GM18861 (cell line): ENCODE measurements around the gene DHRS4L2.
A peak's percentile ranks its signal among the peaks of the same experiment; 100 is the strongest.
"Not testable (repeated sequence)": the region's sequence is repeated elsewhere in the genome, so short reads cannot be mapped to it uniquely, and the experiment has no call there.

Experiments used
- ATAC-seq: cut with Tn5 transposase; IDR thresholded peaks from one replicate; pipeline ENCODE4 v1.9.1; 2021; ENCODE audit not compliant: unreplicated experiment

DHRS4L2 gene

DNA sequence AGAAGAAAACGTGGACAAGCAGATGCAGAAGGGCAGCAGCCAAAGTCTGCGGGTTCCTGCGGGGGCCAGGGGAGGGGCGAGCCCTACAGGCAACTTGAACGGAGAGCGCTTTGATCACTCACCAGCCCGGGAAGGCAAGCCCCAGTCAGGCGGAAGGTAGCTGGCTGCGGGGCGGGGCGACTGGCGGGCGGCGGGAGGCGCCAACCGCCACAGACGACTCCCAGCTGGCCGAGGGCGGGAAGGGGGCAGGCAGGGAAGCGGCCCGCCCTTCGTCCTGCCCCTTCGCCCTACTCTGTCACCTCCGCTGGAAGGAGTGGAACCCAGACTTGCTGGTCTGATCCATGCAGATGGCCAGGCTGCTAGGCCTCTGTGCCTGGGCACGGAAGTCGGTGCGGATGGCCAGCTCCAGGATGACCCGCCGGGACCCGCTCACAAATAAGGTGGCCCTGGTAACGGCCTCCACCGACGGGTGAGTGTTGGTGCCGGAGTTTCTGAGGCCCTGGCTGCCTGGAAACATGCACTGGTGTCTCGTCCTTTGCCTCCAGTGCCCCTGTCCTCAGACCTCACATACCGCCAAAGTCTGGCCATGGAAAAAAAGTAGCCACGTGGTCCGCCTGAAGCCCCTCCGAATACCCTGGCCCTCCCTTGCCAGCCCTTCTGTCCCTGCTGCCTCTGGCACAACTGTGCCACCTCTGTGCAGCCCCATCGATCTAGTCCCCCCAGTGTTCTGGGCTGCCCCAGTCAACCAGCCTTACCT lies at the start of gene DHRS4L2:
Gene DHRS4L2, plus strand, starts transcription at position 323 of the 757 bp plus-strand sequence. Its CDS starts 19 bp downstream, at position 342.
- peak; percentile 81 for ATAC-seq

DNA sequence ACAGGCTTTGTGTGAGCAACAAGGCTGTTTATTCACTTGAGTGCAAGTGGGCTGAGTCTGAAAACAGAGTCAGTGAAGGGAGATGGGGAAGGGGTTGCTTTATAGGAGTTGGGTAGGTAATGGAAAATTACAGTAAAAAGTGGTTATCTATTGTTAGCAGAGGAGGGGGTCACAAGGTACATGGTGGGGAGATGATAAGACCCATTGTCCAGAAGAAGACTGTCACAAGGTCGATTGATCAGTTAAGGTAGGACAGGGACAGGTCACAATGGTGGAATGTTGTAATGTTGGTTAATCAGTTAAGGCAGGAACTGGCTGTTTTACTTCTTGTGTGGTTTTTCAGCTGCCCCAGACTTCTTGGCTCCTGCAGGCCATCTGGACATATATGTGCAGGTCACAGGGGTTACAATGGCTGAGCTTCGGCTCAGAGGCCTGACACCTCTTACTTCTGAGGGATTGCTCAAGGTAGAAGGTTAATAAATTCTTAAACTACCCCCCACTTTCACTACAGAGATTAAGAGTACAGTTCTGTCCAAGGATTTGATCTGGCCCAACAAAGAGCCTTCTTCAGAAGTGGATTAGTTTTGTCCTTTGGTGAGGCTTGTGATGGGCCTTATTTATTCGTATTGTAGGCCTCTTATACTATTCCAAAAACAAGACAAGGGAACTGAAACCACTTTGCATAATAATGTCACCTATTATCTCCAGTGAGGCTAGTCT lies 49.0 kb upstream of the DHRS4L2 start:
- ATAC-seq: peak; percentile 81

DNA sequence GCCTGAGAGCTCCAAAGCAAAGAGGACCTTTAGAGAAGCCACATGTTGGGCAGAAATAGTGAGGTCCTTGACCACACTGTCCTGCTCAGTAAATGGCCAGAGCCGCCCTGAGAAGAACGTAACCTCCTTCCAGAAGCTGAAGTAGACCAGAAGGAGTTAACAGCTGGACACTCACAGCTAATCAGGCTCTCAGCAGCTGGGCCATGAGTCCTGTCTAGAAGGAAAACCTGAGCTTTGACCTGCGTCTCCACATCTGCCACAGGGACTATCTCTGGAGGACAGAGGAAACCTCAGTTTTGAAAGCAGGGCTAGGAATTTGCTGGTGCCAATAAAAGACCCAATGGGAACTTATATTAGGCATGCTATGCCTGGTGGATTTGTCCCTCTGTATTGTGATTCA lies 47.5 kb upstream of the DHRS4L2 start:
- no peak for ATAC-seq

DNA sequence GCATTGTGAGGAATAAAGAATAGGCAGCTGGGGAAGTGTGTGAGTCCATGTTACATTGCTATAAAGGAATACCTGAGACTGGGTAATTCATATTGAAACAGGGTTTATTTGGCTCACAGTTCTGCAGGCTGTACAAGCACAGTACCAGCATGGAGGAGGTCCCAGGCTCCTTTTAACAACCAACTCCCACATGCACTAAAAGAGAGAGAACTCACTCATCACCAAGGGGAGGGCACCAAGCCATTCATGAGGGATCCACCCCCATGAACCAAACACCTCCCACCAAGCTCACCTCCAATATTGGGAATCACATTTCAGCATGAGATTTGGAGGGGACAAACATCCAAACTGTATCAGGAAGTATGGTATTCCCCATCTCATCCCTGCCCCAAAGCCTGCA lies 47.1 kb upstream of the DHRS4L2 start:
- ATAC-seq: no peak

DNA sequence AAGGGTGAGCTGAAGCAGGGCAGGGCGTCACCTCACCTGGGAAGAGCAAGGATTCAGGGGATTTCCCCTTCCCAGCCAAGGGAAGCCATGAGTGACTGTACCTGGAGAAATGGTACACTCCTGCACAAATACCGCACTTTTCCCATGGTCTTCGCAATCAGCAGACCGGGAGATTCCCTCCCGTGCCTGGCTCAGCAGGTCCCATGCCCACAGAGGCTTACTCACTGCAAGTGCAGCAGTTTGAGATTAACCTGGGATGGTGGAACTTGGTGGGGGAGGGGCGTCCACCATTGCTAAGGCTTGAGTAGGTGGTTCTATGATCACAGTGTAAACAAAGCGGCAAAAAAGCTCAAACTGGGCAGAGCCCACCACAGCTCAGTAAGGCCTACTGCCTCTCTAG lies 46.1 kb upstream of the DHRS4L2 start:
- ATAC-seq: no peak

DNA sequence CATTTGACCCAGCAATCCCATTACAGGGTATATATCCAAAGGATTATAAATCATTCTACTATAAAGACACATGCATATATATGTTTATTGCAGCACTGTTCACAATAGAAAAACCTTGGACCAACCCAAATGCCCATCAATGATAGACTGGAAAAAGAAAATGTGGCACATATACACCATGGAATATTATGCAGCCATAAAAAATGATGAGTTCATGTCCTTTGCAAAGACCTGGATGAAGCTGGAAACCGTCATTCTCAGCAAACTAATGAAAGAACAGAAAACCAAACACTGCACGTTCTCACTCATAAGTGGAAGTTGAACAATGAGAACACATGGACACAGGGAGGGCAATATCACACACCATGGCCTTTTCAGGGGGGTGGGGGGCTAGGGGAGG lies 39.7 kb upstream of the DHRS4L2 start:
- not testable (repeated sequence) for ATAC-seq

DNA sequence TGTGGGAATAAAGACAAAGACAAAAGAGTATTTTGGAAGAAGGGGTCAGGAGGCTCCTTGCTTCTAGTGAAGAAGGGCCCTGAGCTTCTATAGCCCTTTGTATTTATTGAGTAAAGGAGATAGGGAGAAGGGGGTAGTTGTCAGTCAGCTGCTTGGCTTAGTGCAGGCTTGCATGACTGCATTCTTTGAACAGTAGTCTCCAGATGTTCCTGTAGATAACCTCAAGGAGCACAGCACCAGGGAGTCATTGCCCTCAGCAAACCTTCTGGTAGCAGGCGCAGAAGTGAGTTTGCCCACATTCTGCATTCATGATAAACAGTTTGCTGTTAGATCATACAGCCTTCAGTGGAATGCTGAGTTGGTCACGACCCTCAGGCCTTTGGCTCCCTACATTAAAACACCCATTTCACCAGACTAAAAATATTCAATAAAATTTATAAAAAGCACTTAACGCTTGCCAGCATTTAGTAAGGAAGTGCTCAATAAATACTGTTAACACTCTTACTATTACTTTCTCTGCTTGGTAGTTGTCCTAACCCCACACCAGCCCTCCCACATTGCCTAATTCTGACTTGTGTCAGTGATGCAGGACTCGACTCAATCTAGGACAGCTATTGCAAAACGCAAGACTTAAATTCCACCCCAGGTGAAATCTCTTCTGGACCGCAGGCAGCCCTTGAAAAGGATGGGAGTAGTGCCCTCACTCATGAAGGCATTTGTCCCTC lies 38.2 kb upstream of the DHRS4L2 start:
- ATAC-seq: no peak

DNA sequence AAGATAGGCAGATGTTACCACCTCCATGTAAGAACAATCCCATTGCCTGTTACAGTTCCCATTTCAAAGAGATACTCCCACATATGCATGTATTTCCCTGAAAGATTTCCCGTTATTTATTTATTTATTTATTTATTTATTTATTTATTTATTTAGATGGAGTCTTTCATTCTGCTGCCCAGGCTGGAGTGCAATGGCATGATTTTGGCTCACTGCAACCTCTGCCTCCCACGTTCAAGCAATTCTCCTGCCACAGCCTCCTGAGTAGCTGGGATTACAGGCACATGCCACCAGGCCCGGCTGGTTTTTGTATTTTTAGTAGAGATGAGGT lies 37.6 kb upstream of the DHRS4L2 start:
- not testable (repeated sequence) for ATAC-seq

DNA sequence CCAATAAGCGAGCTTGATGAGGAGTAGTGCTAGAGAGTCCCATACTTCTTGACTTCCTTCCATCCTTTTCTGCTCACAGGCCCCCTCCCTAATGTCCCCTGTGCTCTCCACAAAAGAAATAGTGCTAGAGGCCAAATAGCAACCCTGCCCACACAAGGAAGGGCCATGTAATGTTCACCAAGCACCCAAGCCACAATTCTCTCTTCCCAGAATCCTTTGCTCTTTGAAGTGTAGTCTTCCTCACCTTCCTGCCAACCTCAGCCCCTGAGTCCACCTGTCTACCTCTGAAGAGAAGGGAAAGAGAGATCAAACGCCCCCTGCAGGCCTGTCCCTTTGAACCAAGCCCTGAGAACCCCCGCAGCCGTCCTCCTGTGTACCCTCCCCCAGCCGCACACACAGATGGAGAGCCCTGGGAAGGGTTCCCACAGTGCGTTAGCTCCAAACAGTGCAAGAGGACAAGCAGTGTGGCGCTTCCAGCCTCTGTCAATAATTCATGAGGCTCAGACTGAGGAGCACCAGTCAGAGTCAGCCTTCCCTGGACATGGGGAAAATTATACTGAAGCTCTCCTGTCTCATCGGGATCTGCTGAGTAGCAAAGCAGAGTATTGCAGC lies 37.0 kb upstream of the DHRS4L2 start:
- no peak for ATAC-seq

DNA sequence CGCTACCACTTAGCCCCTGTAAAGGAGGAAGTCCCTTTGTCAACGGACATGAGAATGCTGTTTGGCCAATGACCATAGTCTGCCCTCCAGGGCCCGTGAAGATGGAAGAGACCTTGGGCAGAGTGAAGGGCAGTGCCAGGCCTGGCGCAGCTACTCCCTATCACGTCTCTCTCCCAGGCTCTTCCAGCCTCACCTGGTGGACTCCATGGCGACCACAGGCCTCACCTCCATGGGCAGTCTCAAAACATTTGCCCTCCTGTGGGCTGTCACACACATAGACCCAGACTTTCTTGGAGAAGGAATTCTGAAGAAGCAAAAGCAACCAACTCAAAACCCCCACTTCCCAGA lies 35.6 kb upstream of the DHRS4L2 start:
- not testable (repeated sequence) for ATAC-seq

DNA sequence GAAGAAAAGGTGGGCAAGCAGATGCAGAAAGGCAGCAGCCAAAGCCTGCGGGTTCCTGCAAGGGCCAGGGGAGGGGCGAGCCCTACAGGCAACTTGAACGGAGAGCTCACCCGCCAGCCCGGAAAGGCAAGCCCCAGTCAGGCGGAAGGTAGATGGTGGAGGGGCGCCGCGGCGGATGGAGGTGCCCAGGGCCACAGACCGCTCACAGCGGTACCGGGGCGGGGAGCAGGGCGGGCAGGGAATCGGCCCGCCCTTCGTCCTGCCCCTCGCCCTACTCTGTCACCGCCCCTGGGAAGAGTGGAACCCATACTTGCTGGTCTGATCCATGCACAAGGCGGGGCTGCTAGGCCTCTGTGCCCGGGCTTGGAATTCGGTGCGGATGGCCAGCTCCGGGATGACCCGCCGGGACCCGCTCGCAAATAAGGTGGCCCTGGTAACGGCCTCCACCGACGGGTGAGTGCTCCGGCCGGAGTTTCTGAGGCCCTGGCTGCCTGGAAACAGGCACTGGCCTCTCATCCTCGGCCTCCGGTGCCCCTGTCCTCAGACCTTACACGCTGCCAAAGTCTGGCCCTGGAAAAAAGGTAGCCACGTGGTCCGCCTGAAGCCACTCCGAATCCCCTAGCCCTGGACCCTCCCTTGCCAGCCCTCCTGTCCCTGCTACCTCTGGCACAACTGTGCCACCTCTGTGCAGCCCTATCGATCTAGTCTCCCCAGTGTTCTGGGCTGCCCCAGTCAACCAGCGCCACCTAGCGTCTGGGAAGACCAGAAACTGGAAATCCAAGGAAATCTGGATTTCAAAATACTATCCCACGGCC lies 35.1 kb upstream of the DHRS4L2 start, which contains the start of gene DHRS4:
Gene DHRS4, plus strand, starts transcription at position 307 of the 815 bp plus-strand sequence. Its CDS starts 19 bp downstream, at position 326.
- ATAC-seq: peak; percentile 85

DNA sequence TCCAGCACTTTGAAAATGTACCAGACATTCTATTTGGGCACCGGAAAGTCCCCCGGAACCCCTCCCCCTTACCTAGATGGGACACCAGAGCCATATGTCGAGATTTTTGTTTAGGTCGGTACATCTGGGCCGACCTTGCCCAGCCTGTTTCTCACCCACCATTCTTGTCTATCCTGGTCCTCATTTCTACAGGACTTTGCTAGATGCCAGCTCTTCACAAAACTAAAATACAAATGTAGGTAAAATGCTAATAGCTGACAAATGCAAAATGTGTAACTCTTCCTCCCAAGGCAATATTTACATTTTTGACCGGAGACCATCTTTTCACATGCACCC lies 34.5 kb upstream of the DHRS4L2 start:
- ATAC-seq: not testable (repeated sequence)

DNA sequence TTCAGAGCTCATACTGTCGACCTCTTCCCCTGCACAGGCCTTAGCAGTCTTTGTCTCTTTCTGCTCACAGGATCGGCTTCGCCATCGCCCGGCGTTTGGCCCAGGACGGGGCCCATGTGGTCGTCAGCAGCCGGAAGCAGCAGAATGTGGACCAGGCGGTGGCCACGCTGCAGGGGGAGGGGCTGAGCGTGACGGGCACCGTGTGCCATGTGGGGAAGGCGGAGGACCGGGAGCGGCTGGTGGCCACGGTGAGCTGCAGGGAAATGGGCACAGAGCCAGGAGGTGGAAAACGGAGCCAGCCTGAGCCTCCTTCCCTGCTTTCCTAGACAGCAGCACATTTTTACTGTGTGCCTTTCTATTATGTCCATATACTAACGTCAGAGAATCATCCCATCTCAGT lies 33.8 kb upstream of the DHRS4L2 start:
- not testable (repeated sequence) for ATAC-seq

DNA sequence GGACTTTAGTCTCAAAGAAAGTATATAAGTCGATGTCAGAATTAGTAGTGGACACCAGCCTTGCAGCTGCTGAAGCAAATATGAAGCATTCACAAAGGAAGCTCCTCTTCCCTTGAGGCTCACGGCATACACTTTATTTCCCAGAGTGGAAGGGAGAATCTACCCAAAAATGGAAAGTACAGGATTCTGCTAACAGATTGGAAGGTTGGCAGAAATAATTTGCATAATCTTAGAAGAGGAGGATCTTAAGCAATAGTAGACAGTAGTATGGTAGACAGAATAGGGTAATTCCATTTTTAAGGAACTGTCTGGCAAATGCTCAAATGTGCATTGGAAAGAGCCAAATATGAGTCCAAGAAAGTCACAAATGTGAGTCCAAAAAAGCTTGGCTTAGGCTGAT lies 32.9 kb upstream of the DHRS4L2 start:
- not testable (repeated sequence) for ATAC-seq

DNA sequence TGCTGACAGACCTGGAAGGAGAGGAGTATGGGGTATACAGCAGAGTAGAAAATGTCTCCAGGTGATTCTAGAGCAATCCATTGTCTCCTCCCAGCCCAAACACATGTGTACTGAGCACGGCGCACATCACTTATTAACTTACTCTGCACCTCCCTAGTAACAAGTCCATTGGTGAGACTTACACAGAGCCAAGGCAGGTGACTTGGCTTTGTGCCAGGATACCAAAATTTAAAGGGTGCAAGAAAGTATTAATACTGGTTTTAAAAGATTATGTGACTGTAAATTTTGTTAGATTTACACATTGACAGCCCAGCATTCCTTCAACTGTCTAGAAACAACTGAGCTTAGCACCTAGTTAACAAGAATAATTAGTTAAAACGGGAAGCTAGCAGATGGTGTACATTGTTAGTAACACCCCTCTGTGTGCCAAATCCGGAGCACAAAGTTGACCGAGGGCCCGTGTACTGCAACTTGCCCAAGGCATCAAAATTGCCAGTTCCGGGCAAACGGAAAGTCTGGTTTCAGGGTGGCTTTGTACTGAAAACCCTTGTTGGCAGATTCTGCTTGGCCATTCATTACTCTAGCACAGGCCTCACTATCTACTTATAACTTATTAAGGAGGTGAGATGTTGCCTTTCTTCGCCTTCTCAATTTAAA lies 30.7 kb upstream of the DHRS4L2 start:
- not testable (repeated sequence) for ATAC-seq

DNA sequence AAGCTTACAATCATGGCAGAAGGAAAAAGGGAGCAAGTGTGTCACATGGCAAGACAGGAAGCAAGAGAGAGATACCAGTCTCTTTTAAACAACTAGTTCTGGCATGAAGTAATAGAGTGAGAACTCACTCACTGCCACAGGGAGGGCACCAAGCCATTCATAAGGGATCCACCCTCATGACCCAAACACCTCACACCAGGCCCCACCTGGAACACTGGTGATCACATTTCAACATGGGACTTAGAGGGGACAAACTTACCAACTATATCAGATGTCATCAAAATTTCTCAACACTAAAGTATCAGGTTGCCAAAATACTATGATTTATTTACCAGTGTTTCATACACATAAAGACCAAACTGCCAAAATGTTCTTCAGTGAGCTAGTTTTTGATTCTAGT lies 27.8 kb upstream of the DHRS4L2 start:
- ATAC-seq: not testable (repeated sequence)

DNA sequence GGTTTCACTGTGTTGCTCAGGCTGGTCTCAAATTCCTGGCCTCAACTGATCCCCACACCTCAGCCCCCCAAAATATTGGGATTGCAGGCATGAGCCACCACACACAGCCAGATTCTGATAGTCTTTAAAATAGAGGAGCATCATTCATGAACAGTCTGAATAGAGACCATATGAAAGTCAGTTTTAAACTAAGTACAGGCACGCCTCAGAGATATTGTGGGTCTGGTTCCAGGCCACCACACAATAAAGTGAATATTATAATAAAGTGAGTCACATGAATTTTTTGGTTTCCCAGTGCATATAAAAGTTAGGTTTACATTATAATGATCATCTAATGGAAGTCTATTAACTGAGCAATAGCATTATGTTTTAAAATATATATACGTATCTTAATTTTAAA lies 27.0 kb upstream of the DHRS4L2 start:
- ATAC-seq: not testable (repeated sequence)

DNA sequence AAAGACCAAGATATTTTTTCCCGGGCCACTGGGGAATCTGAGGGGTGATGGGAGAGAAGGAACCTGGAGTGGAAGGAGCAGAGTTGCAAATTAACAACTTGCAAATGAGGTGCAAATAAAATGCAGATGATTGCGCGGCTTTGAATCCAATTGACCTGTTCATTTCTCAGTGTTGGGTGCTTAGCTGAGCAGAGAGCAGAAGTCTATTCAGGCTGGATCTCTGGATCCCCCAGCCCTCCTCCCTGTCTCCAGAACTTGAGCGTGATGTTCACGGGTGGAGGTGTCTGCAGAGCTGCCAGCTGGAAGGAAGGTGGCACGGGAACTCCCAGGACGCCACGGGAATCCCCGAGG lies 19.6 kb upstream of the DHRS4L2 start:
- not testable (repeated sequence) for ATAC-seq

DNA sequence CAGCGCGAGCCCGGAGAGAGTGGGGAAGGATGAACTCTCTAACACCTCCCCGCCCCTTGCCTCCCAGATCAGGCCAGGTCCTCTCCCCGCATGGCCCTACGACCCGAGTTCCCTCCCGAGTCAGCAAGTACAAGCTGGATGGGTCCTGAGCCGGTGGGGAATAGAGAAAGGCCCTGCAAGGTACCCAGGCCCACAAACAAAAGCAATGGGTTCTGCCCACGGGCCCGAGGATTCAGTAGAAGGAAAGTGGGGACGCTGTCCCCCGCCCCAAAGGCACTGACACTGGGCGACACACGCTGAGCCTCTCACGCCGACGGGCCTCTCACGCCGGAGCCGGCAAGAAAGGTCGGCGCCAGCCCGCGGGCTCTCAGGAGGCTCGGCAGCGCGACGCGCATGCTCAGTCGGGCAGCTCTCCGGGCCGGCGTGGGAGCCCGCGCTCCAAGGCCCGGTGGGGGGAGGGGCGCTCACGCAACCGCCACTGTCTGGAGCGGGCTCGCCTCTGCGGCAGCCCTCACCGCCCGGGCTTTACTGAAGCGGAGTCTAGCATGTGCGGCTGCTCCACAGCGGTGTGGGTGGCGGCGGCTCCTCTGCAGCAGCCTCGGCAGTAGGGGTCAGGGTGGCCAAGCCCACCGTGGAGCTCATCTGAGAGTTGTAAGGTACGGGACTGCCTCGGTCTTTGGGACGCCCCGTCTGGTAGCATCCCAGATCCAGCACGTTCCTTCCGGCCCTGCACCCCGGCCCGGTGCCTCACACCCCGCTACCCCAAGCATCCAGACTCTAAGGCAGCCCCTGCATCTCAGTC lies 19.0 kb upstream of the DHRS4L2 start:
- ATAC-seq: peak; percentile 66
